Measurements from ENCODE around the gene CR2.
"Not testable (repeated sequence)": the region's sequence is repeated elsewhere in the genome, so short reads cannot be mapped to it uniquely, and the experiment has no call there.

CR2 gene

GRCh38 chr1:207519505-207520399 lies 65.6 kb downstream of the CR2 start:
- CTCF ChIA-PET, result interaction anchor here (1.1 to 1.9 kb wide), 3 partner anchors 20 to 100 kb away, joined by 4 read pairs; no protein-coding TSS in a partner anchor
- no peak for DNase-seq (ENCODE audit: extremely low spot score)
- TF ChIP-seq CTCF (IDR thresholded peaks at IDR 0.05; ENCODE audit: control extremely low read depth, extremely low read depth, low read depth, missing control alignments), result no peak
- POLR2A ChIA-PET, result no interaction called here

- DNase-seq (ENCODE audit: extremely low spot score); POLR2A ChIA-PET: not testable (repeated sequence)
- CTCF ChIA-PET, result interaction anchor here (1.1 to 1.9 kb wide), 2 partner anchors 23 to 99 kb away, joined by 4 read pairs; no protein-coding TSS in a partner anchor
Observed at GRCh38 chr1:207520400-207521345, 66.5 kb downstream of the CR2 start.

DNA sequence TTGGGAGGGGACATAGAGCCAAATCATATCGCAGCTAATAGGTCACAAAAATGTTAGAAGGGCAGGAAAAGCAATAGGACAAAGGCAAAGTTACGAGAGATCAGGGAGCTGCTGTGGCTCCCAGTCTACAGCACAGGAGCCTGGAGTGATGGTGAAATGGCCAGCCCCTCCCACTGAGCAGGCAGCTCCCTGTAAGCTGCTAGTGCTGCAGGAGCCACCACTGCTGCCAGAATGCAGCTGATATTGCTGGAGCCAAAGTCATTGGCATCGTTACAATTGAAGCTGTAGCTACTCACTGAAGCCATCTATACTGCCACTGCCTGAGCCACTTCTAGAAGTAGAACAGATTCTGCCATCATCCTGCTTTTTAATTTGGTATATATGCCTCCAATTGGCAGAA lies 71.1 kb downstream of the CR2 start:
- POLR2A ChIA-PET, CTCF ChIA-PET: not testable (repeated sequence)

GRCh38 chr1:207528401-207528800 lies 74.3 kb downstream of the CR2 start:
- CTCF ChIA-PET; DNase-seq (ENCODE audit: extremely low spot score); POLR2A ChIA-PET: not testable (repeated sequence)

More for the DNA sequence above, 71.1 kb downstream of the CR2 start:
- not testable (repeated sequence) for DNase-seq (ENCODE audit: extremely low spot score)

- POLR2A ChIA-PET; DNase-seq (ENCODE audit: extremely low spot score); CTCF ChIA-PET: not testable (repeated sequence)
Observed at GRCh38 chr1:207536263-207536662, 82.1 kb downstream of the CR2 start.

Data from GM10248 (cell line).